Liver (tissue), 3 donors: Measurements from ENCODE around the gene MEGF11.

Experiments
- ATF3 ChIP-seq: IDR thresholded peaks from 2 replicates; pipeline ENCODE4 v1.6.1; 2016; ENCODE audit warnings: antibody characterized with exemption
- CTCF ChIP-seq: fragments of 150-350 bp; IDR thresholded peaks from 2 replicates; pipeline ENCODE4 v1.5.1; 2017; ENCODE audit warnings: improper control_type of control experiment, low read depth, low read length; ENCODE audit not compliant: missing input control
- EGR1 ChIP-seq, 2 donors: IDR thresholded peaks; 2 replicates each; pipeline ENCODE4 v1.6.1; 2016 to 2018; ENCODE audit warnings: antibody characterized with exemption in 2 of 2, low read depth in 2 of 2
- FOXA1 ChIP-seq: IDR thresholded peaks from 2 replicates; pipeline ENCODE4 v1.6.1; 2016; ENCODE audit warnings: antibody characterized with exemption
- JUND ChIP-seq, 2 donors: IDR thresholded peaks; 2 replicates each; pipeline ENCODE4 v1.6.1; 2016; ENCODE audit warnings: antibody characterized with exemption in 2 of 2
- MAX ChIP-seq: IDR thresholded peaks from 2 replicates; pipeline ENCODE4 v1.6.1; 2016; ENCODE audit warnings: antibody characterized with exemption
- NR2F2 ChIP-seq: IDR thresholded peaks from 2 replicates; pipeline ENCODE4 v1.6.1; 2016; ENCODE audit warnings: antibody characterized with exemption
- RAD21 ChIP-seq, 2 donors: IDR thresholded peaks; 2 replicates each; pipeline ENCODE4 v1.6.1; 2016; ENCODE audit warnings: antibody characterized with exemption in 2 of 2, mild to moderate bottlenecking in 2 of 2
- REST ChIP-seq: IDR thresholded peaks from 2 replicates; pipeline ENCODE4 v1.6.1; 2016; ENCODE audit warnings: antibody characterized with exemption, mild to moderate bottlenecking
- TAF1 ChIP-seq: conservative IDR thresholded peaks from 2 replicates; pipeline ENCODE4 v1.6.1; 2016; ENCODE audit warnings: antibody characterized with exemption, mild to moderate bottlenecking
- ZBTB33 ChIP-seq: IDR thresholded peaks from 2 replicates; pipeline ENCODE4 v1.6.1; 2016; ENCODE audit warnings: antibody characterized with exemption
- donor health status: healthy.
- donor health status: healthy.

- TF ChIP-seq CTCF: no peak
- no peak for TF ChIP-seq JUND (IDR thresholded peaks at IDR 0.05)
- TF ChIP-seq ZBTB33: no peak
- TF ChIP-seq RAD21 (IDR thresholded peaks at IDR 0.05): no peak
- no peak for TF ChIP-seq EGR1 (IDR thresholded peaks at IDR 0.05; ENCODE audit: low read depth in 2 of 2)
- TF ChIP-seq REST: no peak
- TF ChIP-seq ATF3: no peak
- TF ChIP-seq FOXA1: no peak
- TF ChIP-seq MAX: no peak
- TF ChIP-seq NR2F2: no peak
- no peak for TF ChIP-seq TAF1
These were observed 206.8 kb downstream of the MEGF11 start for GRCh38 chr15:66046751-66047150.
